GM10248 (cell line): ENCODE results near the gene NENF.

ENCODE experiments used
- CTCF ChIA-PET: fragments of 300-600 bp; sonication (Branson Sonifier 250); formaldehyde crosslinking; extraction: SDS; loops from one replicate; lab custom pipeline; 2021; ENCODE audit warnings: antibody characterized with exemption; lab: Yijun Ruan, JAX
- POLR2A ChIA-PET: fragments of 350-650 bp; sonication (Branson Sonifier 250); formaldehyde crosslinking; extraction: SDS; loops from one replicate; lab custom pipeline; 2020; ENCODE audit warnings: antibody characterized with exemption; lab: Yijun Ruan, JAX
- DNase-seq: peaks from one replicate; pipeline ENCODE4 v3.0.0; 2012; ENCODE audit errors: extremely low spot score
- CTCF ChIP-seq: IDR thresholded peaks from 2 replicates; pipeline ENCODE4 v1.5.1; 2012; ENCODE audit warnings: mild to moderate bottlenecking, low read depth; ENCODE audit errors: extremely low read depth, missing control alignments, control extremely low read depth

Gene NENF

GRCh38 chr1:212490276-212490675, 57.6 kb downstream of the NENF start:
- DNase-seq = no peak
- ChIA-PET POLR2A (interaction anchor here (1.5 kb wide), 1 partner anchor 118 kb away, joined by 6 read pairs; the partner anchor contains the start of gene ATF3), CTCF (interaction anchor here (1.0 to 4.0 kb wide), 3 partner anchors 8 to 428 kb away, joined by 5 to 45 read pairs (median 11); no protein-coding TSS in a partner anchor)
- no peak for TF ChIP-seq CTCF

GRCh38 chr1:212491454-212491853, 58.7 kb downstream of the NENF start:
- no peak for DNase-seq
- CTCF ChIA-PET = interaction anchor here (0.9 to 1.2 kb wide), 3 partner anchors 10 to 258 kb away, joined by 3 read pairs; no protein-coding TSS in a partner anchor
- POLR2A ChIA-PET = interaction anchor here (1.5 kb wide), 1 partner anchor 117 kb away, joined by 6 read pairs; the partner anchor contains the start of gene ATF3

More at GRCh38 chr1:212491454-212491853, 58.7 kb downstream of the NENF start:
- no peak for TF ChIP-seq CTCF
